PC-9 (cell line): ENCODE measurements around the gene ANKRD11. TPM values are rescaled to one million over a fixed set of nuclear protein-coding genes. Genes with fewer than 3 reads are reported as not detected.
A peak's percentile ranks its signal among the peaks of the same experiment; 100 is the strongest.

Experiments
- BruUV-seq: library from RNA; stranded (reverse); fragments of 400-500 nt; replicated peaks from 2 replicates; lab custom pipeline; 2021; lab: Mats Ljungman, UMichigan
- CTCF ChIA-PET: fragments of 300-600 bp; sonication (Branson Sonifier 250); formaldehyde crosslinking; loops from one replicate; lab custom pipeline; 2022; ENCODE audit warnings: antibody characterized with exemption; lab: Charles Lee
- POLR2A ChIA-PET: fragments of 300-600 bp; sonication (Branson Sonifier 250); formaldehyde crosslinking; loops from one replicate; lab custom pipeline; 2022; ENCODE audit warnings: antibody characterized with exemption; ENCODE audit not compliant: unreplicated experiment; lab: Charles Lee
- DNase-seq, 2 experiments: peaks; one replicate each; pipeline versions ENCODE4 v3.0.0 to v3.0.0-alpha.2; 2015 to 2022; ENCODE audit warnings: mixed read lengths in 1 of 2
- H2AFZ ChIP-seq: fragments of 200-600 bp; sonication (generic); 2 replicates; pipeline ENCODE4 v1.8.1; 2017; ENCODE audit warnings: antibody characterized with exemption
- H3F3A ChIP-seq: fragments of 200-600 bp; sonication (generic); 2 replicates; pipeline ENCODE4 v1.8.1; 2017; ENCODE audit warnings: antibody characterized with exemption, mild to moderate bottlenecking, low read depth; ENCODE audit not compliant: insufficient read depth
- H3K27ac ChIP-seq: fragments of 200-600 bp; sonication (generic); 2 replicates; pipeline ENCODE4 v1.6.1; 2016; ENCODE audit warnings: mixed run types
- H3K27me3 ChIP-seq: fragments of 200-600 bp; sonication (generic); 2 replicates; pipeline ENCODE4 v1.6.1; 2016; ENCODE audit warnings: low read depth, mixed run types; ENCODE audit not compliant: insufficient read depth
- H3K36me3 ChIP-seq: fragments of 200-600 bp; sonication (generic); 2 replicates; pipeline ENCODE4 v1.6.1; 2016; ENCODE audit warnings: low read depth, mixed run types
- H3K4me1 ChIP-seq: fragments of 200-600 bp; sonication (generic); replicated peaks from 2 replicates; pipeline ENCODE4 v1.6.1; 2016; ENCODE audit warnings: mixed run types; ENCODE audit not compliant: insufficient read depth
- H3K4me2 ChIP-seq: fragments of 200-600 bp; sonication (generic); 2 replicates; pipeline ENCODE4 v1.6.1; 2017; ENCODE audit warnings: mixed run types
- H3K4me3 ChIP-seq: fragments of 200-600 bp; sonication (generic); 2 replicates; pipeline ENCODE4 v1.6.1; 2016; ENCODE audit warnings: mixed run types
- H3K79me2 ChIP-seq: fragments of 200-600 bp; sonication (generic); 2 replicates; pipeline ENCODE4 v1.6.1; 2017; ENCODE audit warnings: low read depth, mixed run types
- H3K9me2 ChIP-seq: fragments of 200-600 bp; sonication (generic); 2 replicates; pipeline ENCODE4 v1.8.1; 2017; ENCODE audit warnings: mild to moderate bottlenecking; ENCODE audit not compliant: insufficient read depth
- H3K9me3 ChIP-seq: fragments of 200-600 bp; sonication (generic); 2 replicates; pipeline ENCODE4 v1.8.1; 2016; ENCODE audit warnings: low read depth; ENCODE audit not compliant: insufficient read depth
- H4K20me1 ChIP-seq: fragments of 200-600 bp; sonication (generic); 2 replicates; pipeline ENCODE4 v1.8.1; 2017; ENCODE audit not compliant: insufficient read depth
- EZH2 ChIP-seq: fragments of 200-600 bp; sonication (generic); IDR thresholded peaks from 2 replicates; pipeline ENCODE4 v1.8.0; 2017; ENCODE audit warnings: antibody characterized with exemption, low read depth
- intact Hi-C: fragments of 100-400 bp; cut with micrococcal nuclease; formaldehyde crosslinking; loops from one replicate; pipeline ENCODE4 v1.10.0; 2022; ENCODE audit not compliant: unreplicated experiment
- total RNA-seq: library from RNA; stranded (reverse); gene quantifications from 2 replicates; pipeline ENCODE4 v1.2.3, GENCODE V29; 2021
- TF ChIP-seq, protein P1 (sequence below): fragments of 200-600 bp; sonication (generic); conservative IDR thresholded peaks from 2 replicates; pipeline ENCODE4 v1.6.1; 2017; ENCODE audit warnings: mixed run types, antibody characterized with exemption, mild to moderate bottlenecking, moderate library complexity

ANKRD11 gene
- total RNA-seq, 1 experiment from 2014 or later: 220 TPM

GRCh38 chr16:89442990-89443726, 47.2 kb downstream of the ANKRD11 start:
- TF ChIP-seq, protein P1, sequence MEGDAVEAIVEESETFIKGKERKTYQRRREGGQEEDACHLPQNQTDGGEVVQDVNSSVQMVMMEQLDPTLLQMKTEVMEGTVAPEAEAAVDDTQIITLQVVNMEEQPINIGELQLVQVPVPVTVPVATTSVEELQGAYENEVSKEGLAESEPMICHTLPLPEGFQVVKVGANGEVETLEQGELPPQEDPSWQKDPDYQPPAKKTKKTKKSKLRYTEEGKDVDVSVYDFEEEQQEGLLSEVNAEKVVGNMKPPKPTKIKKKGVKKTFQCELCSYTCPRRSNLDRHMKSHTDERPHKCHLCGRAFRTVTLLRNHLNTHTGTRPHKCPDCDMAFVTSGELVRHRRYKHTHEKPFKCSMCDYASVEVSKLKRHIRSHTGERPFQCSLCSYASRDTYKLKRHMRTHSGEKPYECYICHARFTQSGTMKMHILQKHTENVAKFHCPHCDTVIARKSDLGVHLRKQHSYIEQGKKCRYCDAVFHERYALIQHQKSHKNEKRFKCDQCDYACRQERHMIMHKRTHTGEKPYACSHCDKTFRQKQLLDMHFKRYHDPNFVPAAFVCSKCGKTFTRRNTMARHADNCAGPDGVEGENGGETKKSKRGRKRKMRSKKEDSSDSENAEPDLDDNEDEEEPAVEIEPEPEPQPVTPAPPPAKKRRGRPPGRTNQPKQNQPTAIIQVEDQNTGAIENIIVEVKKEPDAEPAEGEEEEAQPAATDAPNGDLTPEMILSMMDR: no peak
- TF ChIP-seq EZH2: no peak
- Histone ChIP-seq H3K27me3 (no peaks in the 10 kb centered on the region), H3K4me3 (peak overlapping the region; percentile 41; the same call in 1 of the 2 replicates), H4K20me1 (peaks cover 100% of the 10 kb centered on the region), H3K9me3 (no peaks in the 10 kb centered on the region), H3K4me2 (peak overlapping the region; percentile 80), H3K36me3 (no peaks in the 10 kb centered on the region), H3K79me2 (peaks cover 99% of the 10 kb centered on the region), H3K9me2 (no peaks in the 10 kb centered on the region), H3K4me1 (peaks cover 70% of the 10 kb centered on the region), H3K27ac (peak overlapping the region; percentile 88), H3F3A (peaks cover 91% of the 10 kb centered on the region), H2AFZ (no peak overlapping the region)
- DNase-seq: peak; percentile 96 to 97
- no TSS peak for BruUV-seq
- CTCF ChIA-PET: interaction anchor here (0.5 to 0.6 kb wide), 2 partner anchors 121 to 1198 kb away, joined by 3 read pairs; no protein-coding TSS in a partner anchor
- intact Hi-C loops: loop anchor here (1.0 to 5.0 kb wide), 5 partner anchors 34 to 112 kb away; partner anchors contain the start of gene ANKRD11
- POLR2A ChIA-PET: no interaction called here

DNA sequence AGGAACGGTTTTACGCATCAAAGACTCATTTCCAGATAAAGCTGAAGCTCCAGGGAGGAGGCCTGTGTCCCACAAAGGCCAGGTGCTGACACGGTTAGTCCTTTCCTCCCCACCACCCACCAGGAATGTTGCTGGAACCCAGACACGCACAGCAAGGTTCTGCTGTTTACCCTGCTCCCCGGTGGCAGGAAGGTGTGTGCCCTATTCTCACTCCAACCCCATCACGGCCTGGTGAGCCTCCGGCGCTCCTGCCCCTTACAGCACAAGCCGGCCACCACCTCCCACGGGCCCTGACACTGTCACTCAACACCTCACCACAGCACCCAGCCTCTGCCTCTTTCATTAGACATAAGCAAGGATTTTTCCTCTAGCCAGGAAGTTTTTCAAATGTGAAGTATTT, 47.8 kb downstream of the ANKRD11 start:
- no peak for TF ChIP-seq EZH2
- TF ChIP-seq, protein P1: no peak
- BruUV-seq: no TSS peak

DNA sequence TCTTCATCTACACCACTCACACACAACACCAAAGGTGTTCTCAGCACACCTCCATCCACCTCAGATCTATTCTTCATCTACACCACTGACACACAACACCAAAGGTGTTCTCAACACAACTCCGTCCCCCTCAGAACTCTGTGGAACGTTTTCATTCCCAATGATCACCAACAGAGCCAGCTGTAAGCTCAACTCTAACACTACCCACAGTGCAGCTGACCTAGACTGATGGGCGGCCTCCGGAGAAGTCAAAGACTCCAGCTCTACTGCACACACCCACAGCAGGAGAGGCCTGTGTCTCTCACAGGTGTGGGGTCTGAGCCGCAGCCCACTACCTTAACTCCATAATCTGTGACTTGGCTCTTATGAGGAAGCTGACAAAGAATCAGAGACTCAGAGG, 50.7 kb downstream of the ANKRD11 start:
- Histone ChIP-seq H2AFZ (no peak overlapping the region), H3K9me2 (no peaks in the 10 kb centered on the region), H3K9me3 (no peaks in the 10 kb centered on the region), H3K27ac (0 out of 2 replicates have a peak overlapping the region, but pooled peaks have one; percentile 2), H3K4me2 (no peak overlapping the region), H3K79me2 (peaks cover 99% of the 10 kb centered on the region), H3F3A (peaks cover 77% of the 10 kb centered on the region), H3K36me3 (0 out of 2 replicates have a peak, but pooled peaks cover under 1% of the 10 kb centered on the region), H3K27me3 (no peaks in the 10 kb centered on the region), H3K4me1 (peaks cover 41% of the 10 kb centered on the region), H4K20me1 (peaks cover 100% of the 10 kb centered on the region), H3K4me3 (no peak overlapping the region)
- DNase-seq: no peak
- BruUV-seq: no TSS peak
- ChIA-PET CTCF (no interaction called here), POLR2A (no interaction called here)
- intact Hi-C loops: loop anchor here (5.0 kb wide), 1 partner anchor 42 kb away; no protein-coding TSS in a partner anchor
- TF ChIP-seq, protein P1: no peak
- no peak for TF ChIP-seq EZH2

More for the DNA sequence above, 47.8 kb downstream of the ANKRD11 start:
- Histone ChIP-seq H3K27ac (peak overlapping the region; percentile 88), H3K79me2 (peaks cover 99% of the 10 kb centered on the region), H3K9me2 (no peaks in the 10 kb centered on the region), H3F3A (peaks cover 93% of the 10 kb centered on the region), H3K4me3 (peak overlapping the region; percentile 24; the same call in 1 of the 2 replicates), H3K4me1 (peaks cover 70% of the 10 kb centered on the region), H3K9me3 (no peaks in the 10 kb centered on the region), H3K36me3 (no peaks in the 10 kb centered on the region), H3K27me3 (no peaks in the 10 kb centered on the region), H3K4me2 (peak overlapping the region; percentile 80), H4K20me1 (peaks cover 100% of the 10 kb centered on the region), H2AFZ (no peak overlapping the region)
- ChIA-PET CTCF (no interaction called here), POLR2A (no interaction called here)
- intact Hi-C loops: loop anchor here (2.0 to 5.0 kb wide), 3 partner anchors 34 to 112 kb away; no protein-coding TSS in a partner anchor
- peak in 1 of 2 experiments; percentile 62 for DNase-seq
